Measurements from ENCODE around the gene RNF31. TPM values are rescaled to one million over a fixed set of nuclear protein-coding genes. Genes with fewer than 3 reads are reported as not detected.

Gene RNF31
- total RNA-seq, 4 donors from 2014 or later = 56.7 to 258 (median 71.2) TPM

GRCh38 chr14:24121210-24121609, 26.1 kb upstream of the RNF31 start:
- Histone ChIP-seq H3K4me1 (peaks cover 3 to 5% (median 4%) of the 10 kb centered on the region in 4 donors), H3K9me3 (no peaks in the 10 kb centered on the region), H3K27me3 (no peaks in the 10 kb centered on the region), H3K36me3 (peaks cover 0 to 62% (median 26%) of the 10 kb centered on the region in 4 donors), H3K4me3 (no peak overlapping the region), H3K27ac (no peak overlapping the region)
- intact Hi-C loops (cut with DNase I; ENCODE audit: low total_unique reads) = no loop called here
- in situ Hi-C loops (cut with MboI; ENCODE audit: low pct_ligation_motif_present in 1 of 4, low pct_unique_long_range_greater_than_20kb in 1 of 4, low sequenced_read_pairs in 3 of 4) = no loop called here
- DNase-seq = no peak
- TF ChIP-seq POLR2AphosphoS5 (IDR thresholded peaks at IDR 0.05) (no peak), POLR2A (IDR thresholded peaks at IDR 0.05) (no peak), CTCF (IDR thresholded peaks at IDR 0.05) (no peak), EP300 (IDR thresholded peaks at IDR 0.05; ENCODE audit: low read depth) (no peak)
- 96% methylated on average over 8 of the region's 8 CpGs; no CpG with 5 or more reads in 1 of the 2 donors for WGBS, 2 donors (ENCODE audit: low coverage in 1 of 2)

- no peak for TF ChIP-seq EP300 (IDR thresholded peaks at IDR 0.05; ENCODE audit: low read depth)
- no peak for TF ChIP-seq CTCF (IDR thresholded peaks at IDR 0.05)
- no peak for TF ChIP-seq POLR2AphosphoS5 (IDR thresholded peaks at IDR 0.05)
- TF ChIP-seq POLR2A (IDR thresholded peaks at IDR 0.05) = no peak
- whole genome bisulfite sequencing, 2 donors (ENCODE audit: low coverage in 1 of 2) = 94% methylated on average over 4 of the region's 4 CpGs; no CpG with 5 or more reads in 1 of the 2 donors
- Histone ChIP-seq H3K4me3 (no peak overlapping the region), H3K36me3 (peaks cover 0 to 62% (median 26%) of the 10 kb centered on the region in 4 donors), H3K27me3 (no peaks in the 10 kb centered on the region), H3K9me3 (no peaks in the 10 kb centered on the region), H3K4me1 (no peaks in the 10 kb centered on the region), H3K27ac (no peak overlapping the region)
- DNase-seq = no peak
- intact Hi-C loops (cut with DNase I; ENCODE audit: low total_unique reads) = no loop called here
- in situ Hi-C loops (cut with MboI; ENCODE audit: low pct_ligation_motif_present in 1 of 4, low pct_unique_long_range_greater_than_20kb in 1 of 4, low sequenced_read_pairs in 3 of 4) = no loop called here
These were observed 24.9 kb upstream of the RNF31 start for GRCh38 chr14:24122416-24122815.

GRCh38 chr14:24122898-24123297, 24.4 kb upstream of the RNF31 start:
- Histone ChIP-seq H3K4me1 (no peaks in the 10 kb centered on the region), H3K36me3 (peaks cover 0 to 59% (median 24%) of the 10 kb centered on the region in 4 donors), H3K4me3 (no peak overlapping the region), H3K27me3 (no peaks in the 10 kb centered on the region), H3K9me3 (no peaks in the 10 kb centered on the region), H3K27ac (no peak overlapping the region)
- 91% methylated on average over 8 of the region's 8 CpGs; no CpG with 5 or more reads in 1 of the 2 donors for WGBS, 2 donors (ENCODE audit: low coverage in 1 of 2)
- in situ Hi-C loops (cut with MboI; ENCODE audit: low pct_ligation_motif_present in 1 of 4, low pct_unique_long_range_greater_than_20kb in 1 of 4, low sequenced_read_pairs in 3 of 4) (no loop called here), intact Hi-C loops (cut with DNase I; ENCODE audit: low total_unique reads) (no loop called here)
- no peak for TF ChIP-seq EP300 (IDR thresholded peaks at IDR 0.05; ENCODE audit: low read depth)
- DNase-seq = no peak

GRCh38 chr14:24123424-24124417, 23.6 kb upstream of the RNF31 start:
- DNase-seq = no peak
- no peaks in the 10 kb centered on the region for H3K27me3 ChIP-seq
- peaks cover 0 to 51% (median 20%) of the 10 kb centered on the region in 4 donors for H3K36me3 ChIP-seq
- in situ Hi-C loops (cut with MboI; ENCODE audit: low pct_ligation_motif_present in 1 of 4, low pct_unique_long_range_greater_than_20kb in 1 of 4, low sequenced_read_pairs in 3 of 4) = no loop called here
- no peak for TF ChIP-seq EP300 (IDR thresholded peaks at IDR 0.05; ENCODE audit: low read depth)
- no peak for TF ChIP-seq POLR2A (IDR thresholded peaks at IDR 0.05)
- TF ChIP-seq POLR2AphosphoS5 (IDR thresholded peaks at IDR 0.05) = no peak
- TF ChIP-seq CTCF (IDR thresholded peaks at IDR 0.05) = no peak
- no peaks in the 10 kb centered on the region for H3K9me3 ChIP-seq
- H3K4me3 ChIP-seq = no peak overlapping the region
- intact Hi-C loops (cut with DNase I; ENCODE audit: low total_unique reads) = no loop called here
- 75 to 100% methylated on average over 1 to 9 of the region's 9 CpGs for WGBS, 2 donors (ENCODE audit: low coverage in 1 of 2)
- H3K4me1 ChIP-seq = no peaks in the 10 kb centered on the region
- no peak overlapping the region for H3K27ac ChIP-seq

Data from transverse colon (tissue), 4 donors.